Epithelial cell of proximal tubule (primary cell): ENCODE data around the gene BLTP3A. TPM values are rescaled to one million over a fixed set of nuclear protein-coding genes. Genes with fewer than 3 reads are reported as not detected.
"Not testable (repeated sequence)": the region's sequence is repeated elsewhere in the genome, so short reads cannot be mapped to it uniquely, and the experiment has no call there.

Experiments used
- DNase-seq: peaks from one replicate; pipeline ENCODE4 v3.0.0-alpha.2; 2011; ENCODE audit warnings: low read depth
- H3K4me3 ChIP-seq: 2 replicates; pipeline ENCODE4 v1.5.1; 2011; ENCODE audit warnings: low read depth, mild to moderate bottlenecking, low read length
- CTCF ChIP-seq: conservative IDR thresholded peaks from 2 replicates; pipeline ENCODE4 v1.5.1; 2012; ENCODE audit warnings: low read depth, mild to moderate bottlenecking, low read length
- total RNA-seq: library from RNA; depleted of rRNA; stranded (reverse); fragments of >200 nt; gene quantifications from 2 replicates; pipeline ENCODE4 v1.2.3, GENCODE V29; 2015

BLTP3A gene
- total RNA-seq, 1 donor from 2014 or later = 6.5 TPM

DNA sequence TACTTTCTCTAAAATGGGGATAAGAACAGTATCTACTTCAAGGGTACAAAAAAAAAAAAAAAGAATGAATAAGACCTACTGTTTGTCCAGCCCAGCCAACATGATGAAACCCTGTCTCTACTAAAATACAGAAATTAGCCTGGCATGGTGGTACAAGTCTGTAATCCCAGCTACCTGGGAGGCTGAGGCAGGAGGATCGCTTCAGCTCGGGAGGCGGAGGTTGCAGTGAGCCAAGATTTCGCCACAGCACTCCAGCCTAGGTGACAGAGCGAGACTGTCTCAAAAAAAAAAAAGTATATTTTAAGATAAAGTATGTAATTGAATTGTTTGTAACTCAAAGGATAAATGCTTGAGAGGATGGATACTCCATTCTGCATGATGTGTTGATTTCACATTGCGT is 2.0 kb downstream of the BLTP3A start:
- DNase-seq = no peak
- no peak for TF ChIP-seq CTCF
- H3K4me3 ChIP-seq = no peak overlapping the region

DNA sequence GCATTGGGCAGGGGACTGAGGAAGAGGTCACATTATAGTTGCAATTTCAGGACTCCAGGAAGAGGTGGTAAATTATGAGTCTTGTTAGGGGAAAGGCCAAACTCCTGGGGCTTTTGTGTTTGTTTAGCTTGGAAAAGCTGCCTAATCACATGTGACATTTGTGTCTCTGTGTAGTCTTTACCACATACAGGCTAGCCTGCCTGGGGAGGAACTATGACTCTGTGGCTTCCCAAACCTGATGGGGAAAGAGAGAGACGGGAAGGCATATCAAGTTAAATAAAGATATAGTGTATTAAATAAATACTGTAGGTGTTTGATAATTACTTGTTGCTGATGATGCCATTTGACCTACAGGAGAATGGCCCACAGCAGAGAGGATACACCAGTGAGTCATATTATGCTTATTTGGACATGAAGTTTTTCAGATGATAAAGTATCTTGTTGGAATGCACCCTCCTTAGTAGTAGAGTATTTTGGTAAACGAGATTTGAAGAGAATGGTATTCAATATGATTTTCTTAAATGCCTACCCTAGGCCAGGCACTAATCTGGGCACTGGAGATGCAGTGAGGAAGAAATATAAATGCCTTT is 4.0 kb downstream of the BLTP3A start:
- DNase-seq = no peak

DNA sequence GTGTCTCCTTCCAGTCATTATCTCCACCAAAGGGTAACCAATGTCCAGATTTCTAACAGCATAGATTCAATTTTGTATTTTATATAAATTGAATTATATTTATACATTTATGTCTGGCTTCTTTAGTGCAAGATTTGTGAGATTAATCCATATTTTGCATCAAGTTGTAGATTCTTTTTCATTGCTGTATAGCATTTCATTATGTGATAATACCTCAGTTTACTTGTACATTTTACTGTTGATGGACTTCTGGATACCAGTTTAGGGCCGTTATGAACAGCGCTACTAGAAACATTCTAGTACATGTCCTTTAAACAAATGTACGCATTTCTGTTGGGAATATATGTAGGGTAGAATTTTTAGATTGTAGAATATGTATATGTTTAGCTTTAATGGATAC is 6.2 kb downstream of the BLTP3A start:
- DNase-seq = no peak
- no peak for TF ChIP-seq CTCF
- no peak overlapping the region for H3K4me3 ChIP-seq

More for the DNA sequence above, 4.0 kb downstream of the BLTP3A start:
- no peak overlapping the region for H3K4me3 ChIP-seq
- no peak for TF ChIP-seq CTCF

- TF ChIP-seq CTCF = no peak
- no peak for DNase-seq
- H3K4me3 ChIP-seq = no peak overlapping the region
Measured at GRCh38 chr6:34799547-34799946, 7.7 kb downstream of the BLTP3A start.

DNA sequence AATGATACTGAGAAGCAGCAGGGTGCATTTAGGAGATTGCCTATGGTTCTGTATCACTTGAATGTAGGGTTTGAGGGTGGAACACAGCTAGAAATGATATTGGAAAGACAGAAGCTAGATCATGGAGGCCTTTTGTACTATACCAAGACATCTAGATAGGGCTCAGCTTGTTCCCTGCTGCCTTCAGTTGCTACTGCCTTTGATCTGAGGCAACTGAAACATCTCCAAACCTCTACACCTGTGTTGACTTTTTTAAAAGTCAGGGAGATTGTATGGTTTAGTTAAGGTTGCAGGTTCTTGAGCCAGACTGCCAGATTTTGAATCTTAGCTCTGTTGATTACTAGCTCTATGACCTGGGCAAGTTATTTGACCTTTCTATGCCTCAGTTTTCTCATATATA is 12.7 kb downstream of the BLTP3A start:
- DNase-seq = no peak
- no peak for TF ChIP-seq CTCF
- H3K4me3 ChIP-seq = no peak overlapping the region

DNA sequence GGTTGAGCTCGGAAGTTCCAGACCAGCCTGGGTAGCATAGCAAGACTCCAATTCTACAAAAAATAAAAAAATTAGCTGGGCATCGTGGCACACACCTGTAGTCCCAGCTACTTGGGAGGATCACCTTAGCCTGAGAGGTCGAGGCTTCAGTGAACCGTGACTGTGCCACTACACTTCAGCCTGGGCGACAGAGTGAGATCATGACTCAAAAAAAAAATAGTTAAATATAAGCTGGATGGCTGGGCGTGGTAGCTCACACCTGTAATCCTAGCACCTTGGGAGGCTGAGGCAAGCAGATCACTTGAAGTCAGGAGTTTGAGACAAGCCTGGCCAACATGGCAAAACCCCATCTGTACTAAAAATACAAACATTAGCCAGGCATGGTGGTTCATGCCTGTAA is 13.2 kb downstream of the BLTP3A start:
- H3K4me3 ChIP-seq, DNase-seq: not testable (repeated sequence)

- no peak for DNase-seq
- no peak overlapping the region for H3K4me3 ChIP-seq
- no peak for TF ChIP-seq CTCF
Measured at GRCh38 chr6:34806738-34807453, 15.0 kb downstream of the BLTP3A start.

- not testable (repeated sequence) for H3K4me3 ChIP-seq, DNase-seq
Measured at GRCh38 chr6:34808473-34808872, 16.6 kb downstream of the BLTP3A start.

GRCh38 chr6:34809419-34809818 is 17.5 kb downstream of the BLTP3A start:
- DNase-seq, H3K4me3 ChIP-seq: not testable (repeated sequence)
